ENCODE measurements around the gene SLC25A38. TPM values are rescaled to one million over a fixed set of nuclear protein-coding genes. Genes with fewer than 3 reads are reported as not detected.

SLC25A38 gene
- total RNA-seq, 1 donor from 2014 or later, result 21.1 TPM

DNA sequence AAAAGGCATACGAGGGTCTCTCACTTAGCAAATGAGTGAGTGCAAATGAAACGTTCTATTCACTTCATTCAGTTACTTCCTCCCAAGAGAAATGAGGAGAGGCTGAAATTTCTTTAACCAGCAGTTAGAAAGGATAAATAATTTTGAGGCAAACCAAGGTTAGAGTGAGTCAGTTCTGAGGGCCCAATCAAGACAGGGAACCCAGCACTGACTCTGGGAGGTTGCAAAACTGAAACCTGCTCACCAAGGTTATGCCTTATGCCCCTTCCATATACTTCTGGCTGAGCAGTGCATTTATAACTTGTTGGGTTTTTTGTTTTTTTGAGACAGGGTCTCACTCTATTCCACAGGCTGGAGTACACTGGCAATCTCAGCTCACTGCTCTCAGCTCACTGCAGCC is 18.8 kb downstream of the SLC25A38 start:
- no peaks in the 10 kb centered on the region for H3K4me1 Mint-ChIP-seq (ENCODE audit: low read depth, unreplicated experiment)
- no peak overlapping the region for H3K27ac Mint-ChIP-seq (ENCODE audit: unreplicated experiment)
- no peak for DNase-seq
- TF ChIP-seq, protein P1, sequence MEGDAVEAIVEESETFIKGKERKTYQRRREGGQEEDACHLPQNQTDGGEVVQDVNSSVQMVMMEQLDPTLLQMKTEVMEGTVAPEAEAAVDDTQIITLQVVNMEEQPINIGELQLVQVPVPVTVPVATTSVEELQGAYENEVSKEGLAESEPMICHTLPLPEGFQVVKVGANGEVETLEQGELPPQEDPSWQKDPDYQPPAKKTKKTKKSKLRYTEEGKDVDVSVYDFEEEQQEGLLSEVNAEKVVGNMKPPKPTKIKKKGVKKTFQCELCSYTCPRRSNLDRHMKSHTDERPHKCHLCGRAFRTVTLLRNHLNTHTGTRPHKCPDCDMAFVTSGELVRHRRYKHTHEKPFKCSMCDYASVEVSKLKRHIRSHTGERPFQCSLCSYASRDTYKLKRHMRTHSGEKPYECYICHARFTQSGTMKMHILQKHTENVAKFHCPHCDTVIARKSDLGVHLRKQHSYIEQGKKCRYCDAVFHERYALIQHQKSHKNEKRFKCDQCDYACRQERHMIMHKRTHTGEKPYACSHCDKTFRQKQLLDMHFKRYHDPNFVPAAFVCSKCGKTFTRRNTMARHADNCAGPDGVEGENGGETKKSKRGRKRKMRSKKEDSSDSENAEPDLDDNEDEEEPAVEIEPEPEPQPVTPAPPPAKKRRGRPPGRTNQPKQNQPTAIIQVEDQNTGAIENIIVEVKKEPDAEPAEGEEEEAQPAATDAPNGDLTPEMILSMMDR (IDR thresholded peaks at IDR 0.05; ENCODE audit: partially characterized antibody, unreplicated experiment), result no peak
- H3K9me3 Mint-ChIP-seq (ENCODE audit: unreplicated experiment), result peaks cover 5% of the 10 kb centered on the region
- H3K36me3 Mint-ChIP-seq (ENCODE audit: unreplicated experiment), result no peaks in the 10 kb centered on the region
- H3K4me3 Mint-ChIP-seq (ENCODE audit: unreplicated experiment), result no peak overlapping the region
- peaks cover 5% of the 10 kb centered on the region for H3K27me3 Mint-ChIP-seq (ENCODE audit: unreplicated experiment)

DNA sequence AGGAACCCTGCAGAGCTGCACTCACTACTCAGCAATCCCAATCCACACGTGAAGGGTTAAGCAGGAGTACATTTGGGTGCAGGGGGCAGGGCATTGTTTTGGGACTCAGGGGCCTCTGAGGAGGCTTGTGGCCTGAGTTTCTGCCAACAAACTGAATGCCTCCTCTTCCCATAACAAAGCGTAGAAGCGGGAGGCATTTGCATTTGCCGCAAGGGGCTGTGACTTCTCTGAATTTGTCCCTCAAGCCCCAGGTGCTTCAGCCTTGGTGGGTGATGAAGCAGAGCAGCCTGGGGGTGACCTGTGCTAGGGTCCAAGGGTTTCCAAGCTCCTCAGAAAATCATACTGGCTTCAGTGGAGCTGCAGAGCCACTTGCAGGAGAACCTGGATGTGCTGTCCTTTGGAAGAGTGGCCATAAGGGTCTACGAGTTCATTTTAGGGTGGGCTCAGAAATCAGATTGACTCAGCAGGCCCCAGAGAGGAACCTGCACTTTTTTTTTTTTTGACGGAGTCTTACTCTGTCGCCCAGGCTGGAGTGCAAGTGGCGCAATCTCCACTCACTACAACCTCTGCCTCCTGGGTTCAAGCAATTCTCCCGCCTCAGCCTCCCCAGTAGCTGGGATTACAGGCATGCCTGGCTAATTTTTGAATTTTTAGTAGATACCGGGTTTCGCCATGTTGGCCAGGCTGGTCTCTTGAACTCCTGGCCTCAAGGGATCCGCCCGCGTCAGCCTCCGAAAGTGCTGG is 21.9 kb downstream of the SLC25A38 start:
- peaks cover 7% of the 10 kb centered on the region for H3K4me1 Mint-ChIP-seq (ENCODE audit: low read depth, unreplicated experiment)
- H3K36me3 Mint-ChIP-seq (ENCODE audit: unreplicated experiment), result no peaks in the 10 kb centered on the region
- DNase-seq, result no peak
- peaks cover 8% of the 10 kb centered on the region for H3K9me3 Mint-ChIP-seq (ENCODE audit: unreplicated experiment)
- peaks cover 5% of the 10 kb centered on the region for H3K27me3 Mint-ChIP-seq (ENCODE audit: unreplicated experiment)
- no peak overlapping the region for H3K27ac Mint-ChIP-seq (ENCODE audit: unreplicated experiment)
- peak overlapping the region; percentile 92 for H3K4me3 Mint-ChIP-seq (ENCODE audit: unreplicated experiment)
- TF ChIP-seq, protein P1 (IDR thresholded peaks at IDR 0.05; ENCODE audit: partially characterized antibody, unreplicated experiment), result no peak

DNA sequence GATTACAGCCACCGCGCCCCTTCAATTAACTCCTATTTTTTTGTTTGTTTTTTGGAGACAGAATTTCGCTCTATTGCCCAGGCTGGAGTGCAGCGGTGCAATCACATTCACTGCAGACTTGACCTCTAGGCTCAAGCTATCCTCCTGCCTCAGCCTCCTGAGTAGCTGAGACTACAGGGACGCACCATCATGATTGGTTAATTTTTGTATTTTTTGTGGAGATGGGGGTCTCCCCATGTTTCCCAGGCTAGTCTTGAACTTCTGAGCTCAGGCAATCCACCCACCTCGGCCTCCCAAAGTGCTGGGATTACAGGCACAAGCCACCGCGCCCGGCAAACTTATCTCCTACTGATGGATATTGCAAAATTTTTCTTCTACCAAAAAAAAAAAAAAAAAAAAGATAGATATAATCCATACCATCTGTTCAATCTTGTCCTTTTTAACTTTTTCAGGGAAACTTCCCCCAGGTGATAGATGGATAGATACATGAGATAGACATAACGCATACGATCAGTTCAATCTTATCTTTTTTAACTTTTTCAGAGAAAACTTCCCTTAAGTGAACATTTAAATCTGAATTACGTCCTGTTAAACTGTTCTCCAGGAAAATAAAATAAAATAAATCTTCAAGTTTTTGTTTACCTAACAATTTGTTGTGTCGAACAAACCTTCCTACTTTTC is 22.7 kb downstream of the SLC25A38 start:
- H3K27ac Mint-ChIP-seq (ENCODE audit: unreplicated experiment), result peak overlapping the region; percentile 98
- no peak for DNase-seq
- TF ChIP-seq, protein P1 (IDR thresholded peaks at IDR 0.05; ENCODE audit: partially characterized antibody, unreplicated experiment), result no peak
- H3K36me3 Mint-ChIP-seq (ENCODE audit: unreplicated experiment), result no peaks in the 10 kb centered on the region
- H3K27me3 Mint-ChIP-seq (ENCODE audit: unreplicated experiment), result peaks cover 5% of the 10 kb centered on the region
- H3K9me3 Mint-ChIP-seq (ENCODE audit: unreplicated experiment), result peaks cover 8% of the 10 kb centered on the region
- peak overlapping the region; percentile 92 for H3K4me3 Mint-ChIP-seq (ENCODE audit: unreplicated experiment)
- H3K4me1 Mint-ChIP-seq (ENCODE audit: low read depth, unreplicated experiment), result peaks cover 7% of the 10 kb centered on the region

DNA sequence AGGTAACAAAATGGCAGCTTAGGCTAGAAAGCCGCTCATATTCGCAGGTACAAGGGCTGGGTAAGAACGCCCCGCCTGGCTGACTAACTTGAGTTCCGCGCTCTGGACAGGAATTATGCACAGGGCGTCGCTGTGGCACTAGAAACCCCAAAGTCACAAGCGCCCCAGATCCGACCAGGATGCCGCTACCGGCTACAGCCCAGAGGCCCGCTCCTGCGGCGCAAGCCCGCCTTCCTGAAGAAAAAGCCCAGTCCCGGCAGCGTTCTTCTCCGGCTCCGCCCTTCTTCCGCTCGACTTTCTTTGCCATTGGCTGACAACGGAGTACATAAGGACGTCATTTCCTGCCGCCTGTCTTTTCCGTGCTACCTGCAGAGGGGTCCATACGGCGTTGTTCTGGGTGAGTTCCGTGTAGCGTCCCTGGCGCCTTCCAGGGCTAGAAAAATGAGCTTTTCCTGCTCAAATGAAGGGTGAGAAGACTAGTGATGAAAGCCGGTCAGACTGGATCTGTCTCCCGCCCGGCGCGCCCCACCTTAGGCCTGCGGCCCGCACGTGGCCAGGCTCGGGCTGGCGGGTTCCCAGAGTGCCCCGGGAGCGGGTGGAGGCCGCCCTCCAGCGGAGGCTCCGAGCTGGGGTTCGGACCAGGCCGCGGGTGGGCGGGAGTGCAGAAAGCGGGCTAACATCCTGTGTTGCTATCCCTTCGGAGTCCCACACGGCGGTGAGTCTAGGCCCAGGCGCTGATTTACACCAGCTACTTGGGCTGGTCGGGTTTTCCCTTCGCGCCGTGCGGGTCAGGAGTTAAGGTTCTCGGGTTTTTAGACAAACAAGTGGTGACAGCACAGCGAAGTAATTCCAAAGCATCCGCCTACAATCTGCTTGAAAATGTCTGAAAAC is 23.4 kb downstream of the SLC25A38 start, which contains the start of gene RPSA:
Gene RPSA, plus strand, starts transcription at position 353 of the 891 bp plus-strand sequence. CDS start 934 bp downstream, outside the sequence.
- Mint-ChIP-seq H3K27me3 (ENCODE audit: unreplicated experiment) (peaks cover 5% of the 10 kb centered on the region), H3K4me3 (ENCODE audit: unreplicated experiment) (peak within 1 kb of the TSS; percentile 92), H3K9me3 (ENCODE audit: unreplicated experiment) (peaks cover 8% of the 10 kb centered on the region), H3K36me3 (ENCODE audit: unreplicated experiment) (no peaks in the 10 kb centered on the region), H3K4me1 (ENCODE audit: low read depth, unreplicated experiment) (peaks cover 7% of the 10 kb centered on the region), H3K27ac (ENCODE audit: unreplicated experiment) (peak within 1 kb of the TSS; percentile 98)
- DNase-seq, result peak; percentile 91
- TF ChIP-seq, protein P1 (IDR thresholded peaks at IDR 0.05; ENCODE audit: partially characterized antibody, unreplicated experiment), result peak; percentile 15

Measured in glutamatergic neuron (in vitro differentiated cells).